A673 (cell line): ENCODE measurements around the gene CYP4F8.
"Not testable (repeated sequence)": the region's sequence is repeated elsewhere in the genome, so short reads cannot be mapped to it uniquely, and the experiment has no call there.

Experiments
- CTCF ChIP-seq: fragments of 300-800, 200-600 bp; sonication (generic); conservative IDR thresholded peaks from 2 replicates; pipeline ENCODE4 v1.5.1; 2017; ENCODE audit warnings: low read depth, mild to moderate bottlenecking, antibody characterized with exemption, low read length, moderate library complexity, mixed read lengths
- EZH2 ChIP-seq: fragments of 200-600 bp; sonication (generic); IDR thresholded peaks from 2 replicates; pipeline ENCODE4 v1.6.1; 2017; ENCODE audit warnings: borderline replicate concordance, low read depth, mild to moderate bottlenecking, mixed read lengths, antibody characterized with exemption, low read length; ENCODE audit not compliant: poor library complexity, severe bottlenecking

GRCh38 chr19:15679865-15680264 is 64.8 kb downstream of the CYP4F8 start:
- not testable (repeated sequence) for TF ChIP-seq CTCF, EZH2
